RWPE2 (cell line): Measurements from ENCODE around the gene SLC25A27.

Experiments
- ATAC-seq: fragments of 200-7000 bp; cut with Tn5 transposase; 3 replicates; pipeline ENCODE4 v1.9.1; 2021; ENCODE audit warnings: low read depth
- DNase-seq: peaks from one replicate; pipeline ENCODE4 v3.0.0-alpha.2; 2020; ENCODE audit warnings: low spot score
- H3K27ac ChIP-seq: fragments of 450-650 bp; 2 replicates; pipeline ENCODE4 v1.5.1; 2017; ENCODE audit warnings: mild to moderate bottlenecking; ENCODE audit not compliant: poor library complexity, severe bottlenecking
- H3K27me3 ChIP-seq: fragments of 250-450 bp; sonication (Bioruptor Pico); 2 replicates; pipeline ENCODE4 v1.5.1; 2021; ENCODE audit warnings: mild to moderate bottlenecking, moderate library complexity; ENCODE audit not compliant: insufficient read depth, poor library complexity, severe bottlenecking
- H3K36me3 ChIP-seq: fragments of 250-450 bp; sonication (Bioruptor Pico); 2 replicates; pipeline ENCODE4 v1.5.1; 2020; ENCODE audit warnings: low read depth, mild to moderate bottlenecking, moderate library complexity
- H3K4me1 ChIP-seq: fragments of 250-450 bp; sonication (Bioruptor Pico); 2 replicates; pipeline ENCODE4 v1.5.1; 2021; ENCODE audit warnings: mild to moderate bottlenecking, moderate library complexity; ENCODE audit not compliant: insufficient read depth, poor library complexity, severe bottlenecking
- H3K4me3 ChIP-seq: fragments of 250-450 bp; sonication (Bioruptor Pico); 2 replicates; pipeline ENCODE4 v1.5.1; 2021; ENCODE audit warnings: mild to moderate bottlenecking, moderate library complexity; ENCODE audit not compliant: severe bottlenecking
- H3K9me3 ChIP-seq: fragments of 250-450 bp; sonication (Bioruptor Pico); 2 replicates; pipeline ENCODE4 v1.5.1; 2021; ENCODE audit warnings: mild to moderate bottlenecking, moderate library complexity; ENCODE audit not compliant: severe bottlenecking
- TF ChIP-seq, protein P1 (sequence below): fragments of 450-650 bp; IDR thresholded peaks from one replicate; pipeline ENCODE4 v1.5.1; 2017; ENCODE audit warnings: mild to moderate bottlenecking, moderate library complexity; ENCODE audit not compliant: poor library complexity, severe bottlenecking

SLC25A27 gene

DNA sequence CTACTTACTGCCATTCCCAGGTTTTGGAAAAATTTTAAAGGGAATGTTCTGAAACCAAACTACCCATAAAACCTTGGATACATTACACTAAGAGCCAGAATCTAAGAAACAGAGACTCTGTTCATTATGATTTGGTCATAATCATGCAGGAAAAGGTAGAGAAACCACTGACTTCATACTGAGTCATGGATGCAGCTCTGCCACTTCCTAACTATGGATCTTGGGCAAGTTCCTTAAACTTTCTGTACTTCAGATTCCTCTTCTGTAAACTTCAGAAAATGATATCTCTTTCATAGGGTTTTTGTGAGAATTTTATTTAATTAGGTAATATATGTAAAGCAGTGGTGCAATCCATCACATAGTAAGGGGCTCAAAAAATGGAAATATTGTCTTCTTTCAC is 62.4 kb downstream of the SLC25A27 start:
- ATAC-seq (peak; percentile 77), DNase-seq (no peak)
- no peaks in the 10 kb centered on the region for H3K27me3 ChIP-seq

DNA sequence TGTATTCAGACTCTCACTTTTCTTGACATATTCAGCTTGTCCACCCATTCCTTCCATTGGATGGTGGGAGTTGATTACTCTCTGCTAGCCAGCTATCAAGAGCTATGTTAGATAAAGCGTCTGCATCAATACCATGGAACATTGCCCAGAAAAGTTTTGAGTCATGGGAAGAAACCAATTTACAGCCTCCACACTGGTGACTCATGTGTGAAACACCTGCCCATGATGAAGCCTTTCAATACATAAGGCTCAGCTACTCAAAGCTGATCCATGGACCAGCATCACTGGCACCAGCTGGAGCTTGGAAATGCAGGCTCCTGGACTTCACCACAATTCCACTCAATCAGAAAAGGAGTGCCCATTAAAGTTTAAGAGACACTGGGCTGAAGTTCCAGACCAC is 66.3 kb downstream of the SLC25A27 start:
- DNase-seq, result peak; percentile 62
- H3K4me3 ChIP-seq, result no peak overlapping the region
- peaks cover 8% of the 10 kb centered on the region for H3K4me1 ChIP-seq
- H3K27me3 ChIP-seq, result no peaks in the 10 kb centered on the region
- no peak overlapping the region for H3K27ac ChIP-seq
- TF ChIP-seq, protein P1, sequence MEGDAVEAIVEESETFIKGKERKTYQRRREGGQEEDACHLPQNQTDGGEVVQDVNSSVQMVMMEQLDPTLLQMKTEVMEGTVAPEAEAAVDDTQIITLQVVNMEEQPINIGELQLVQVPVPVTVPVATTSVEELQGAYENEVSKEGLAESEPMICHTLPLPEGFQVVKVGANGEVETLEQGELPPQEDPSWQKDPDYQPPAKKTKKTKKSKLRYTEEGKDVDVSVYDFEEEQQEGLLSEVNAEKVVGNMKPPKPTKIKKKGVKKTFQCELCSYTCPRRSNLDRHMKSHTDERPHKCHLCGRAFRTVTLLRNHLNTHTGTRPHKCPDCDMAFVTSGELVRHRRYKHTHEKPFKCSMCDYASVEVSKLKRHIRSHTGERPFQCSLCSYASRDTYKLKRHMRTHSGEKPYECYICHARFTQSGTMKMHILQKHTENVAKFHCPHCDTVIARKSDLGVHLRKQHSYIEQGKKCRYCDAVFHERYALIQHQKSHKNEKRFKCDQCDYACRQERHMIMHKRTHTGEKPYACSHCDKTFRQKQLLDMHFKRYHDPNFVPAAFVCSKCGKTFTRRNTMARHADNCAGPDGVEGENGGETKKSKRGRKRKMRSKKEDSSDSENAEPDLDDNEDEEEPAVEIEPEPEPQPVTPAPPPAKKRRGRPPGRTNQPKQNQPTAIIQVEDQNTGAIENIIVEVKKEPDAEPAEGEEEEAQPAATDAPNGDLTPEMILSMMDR, result no peak
- no peaks in the 10 kb centered on the region for H3K36me3 ChIP-seq
- peak; percentile 96 for ATAC-seq
- H3K9me3 ChIP-seq, result no peaks in the 10 kb centered on the region

More for the DNA sequence above, 62.4 kb downstream of the SLC25A27 start:
- Histone ChIP-seq H3K36me3 (no peaks in the 10 kb centered on the region), H3K9me3 (no peaks in the 10 kb centered on the region), H3K4me3 (no peak overlapping the region), H3K27ac (no peak overlapping the region), H3K4me1 (peaks cover 8% of the 10 kb centered on the region)
- TF ChIP-seq, protein P1, result no peak

- Histone ChIP-seq H3K36me3 (no peaks in the 10 kb centered on the region), H3K4me1 (peaks cover 2% of the 10 kb centered on the region), H3K9me3 (no peaks in the 10 kb centered on the region), H3K4me3 (no peak overlapping the region), H3K27me3 (no peaks in the 10 kb centered on the region), H3K27ac (no peak overlapping the region)
- TF ChIP-seq, protein P1, result no peak
- no peak for ATAC-seq
- DNase-seq, result no peak
Observed at GRCh38 chr6:46720401-46720800, 67.6 kb downstream of the SLC25A27 start.
